ENCODE results near the gene GPSM1.
A peak's percentile ranks its signal among the peaks of the same experiment; 100 is the strongest.

The GPSM1 gene

GRCh38 chr9:136379891-136380290 lies 52.6 kb downstream of the GPSM1 start:
- no peak for DNase-seq

DNA sequence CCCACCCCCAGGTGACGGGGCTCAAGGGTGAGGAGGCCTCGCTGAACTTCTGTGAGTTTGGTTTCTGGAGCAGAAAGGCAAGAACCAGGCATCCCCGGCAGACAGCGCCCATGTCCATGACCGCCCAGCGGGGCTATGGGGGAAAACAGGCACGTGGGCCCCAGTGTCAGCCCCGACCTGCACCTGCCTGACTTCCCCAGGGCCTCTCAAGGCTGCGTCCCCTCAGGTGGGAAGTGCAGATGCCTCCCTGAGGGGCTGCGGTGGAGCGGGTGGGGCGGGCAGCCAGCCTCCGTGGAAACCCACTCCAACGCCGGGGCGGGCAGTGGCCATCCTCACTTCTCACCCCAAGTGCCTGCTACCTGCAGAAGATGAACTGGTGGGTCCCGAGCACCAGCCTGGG lies 53.0 kb downstream of the GPSM1 start:
- no peak for DNase-seq

DNA sequence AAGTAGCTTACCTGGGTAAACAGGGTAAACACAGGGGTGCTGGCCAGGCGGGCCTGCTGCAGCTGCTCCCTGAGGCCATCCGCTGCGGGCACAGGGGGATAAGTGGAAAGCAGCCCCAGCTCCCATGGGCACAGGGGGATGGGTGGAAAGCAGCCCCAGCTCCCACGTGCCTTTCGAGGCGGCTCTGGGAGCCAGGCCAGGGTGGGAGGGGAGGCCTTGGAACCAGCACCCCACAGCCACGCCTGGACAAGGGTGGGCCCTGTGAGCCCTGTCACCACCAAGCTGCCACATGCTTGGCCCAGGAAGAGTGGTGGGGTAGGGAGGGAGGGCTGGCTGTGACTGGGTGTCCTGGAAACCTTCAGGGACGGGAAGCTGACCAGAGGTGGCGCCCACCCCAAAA lies 54.0 kb downstream of the GPSM1 start:
- DNase-seq = no peak

GRCh38 chr9:136381966-136382513 lies 54.7 kb downstream of the GPSM1 start:
- DNase-seq = no peak

DNA sequence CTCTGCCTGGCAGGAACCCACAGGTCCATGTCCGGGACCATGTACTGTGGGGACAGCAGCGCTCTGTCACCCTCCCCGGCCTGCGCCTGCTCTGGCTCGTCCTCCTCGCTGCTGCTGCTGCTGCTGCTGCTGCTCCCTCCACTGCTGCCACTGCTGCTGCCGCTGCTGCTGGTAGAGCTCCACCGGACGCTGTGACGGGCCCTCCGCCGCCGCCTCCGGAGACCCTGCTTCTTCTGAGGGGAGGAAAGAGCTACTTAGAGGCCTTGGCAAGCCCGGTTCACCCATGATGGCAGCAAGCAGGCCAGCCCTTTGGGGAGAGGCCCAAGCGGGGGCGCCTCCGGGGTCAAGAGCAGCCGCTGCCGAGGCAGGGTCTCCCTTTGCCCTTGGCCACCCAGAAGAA lies 56.1 kb downstream of the GPSM1 start:
- DNase-seq = no peak

DNA sequence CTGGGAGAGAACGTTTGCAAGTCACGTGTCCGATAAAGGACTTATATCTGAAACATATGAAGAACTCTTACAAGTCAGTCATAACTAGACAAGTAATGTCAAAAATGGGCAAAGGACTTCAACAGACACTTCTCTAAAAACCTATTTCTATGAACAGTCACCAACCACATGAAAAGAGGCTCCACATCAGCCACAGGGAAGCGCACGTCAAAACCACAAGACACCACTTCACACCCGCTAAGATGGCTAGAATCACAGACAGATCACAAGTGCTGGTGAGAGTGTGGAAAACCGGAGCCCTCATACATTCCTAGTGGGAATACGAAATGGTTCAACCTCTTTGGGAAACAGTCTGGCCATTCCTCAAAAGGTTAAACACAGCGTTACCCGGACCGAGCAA lies 57.7 kb downstream of the GPSM1 start:
- DNase-seq = no peak

- DNase-seq = no peak
Observed at GRCh38 chr9:136386018-136386417, 58.7 kb downstream of the GPSM1 start.

- DNase-seq = no peak
Observed at GRCh38 chr9:136387217-136387616, 59.9 kb downstream of the GPSM1 start.

DNA sequence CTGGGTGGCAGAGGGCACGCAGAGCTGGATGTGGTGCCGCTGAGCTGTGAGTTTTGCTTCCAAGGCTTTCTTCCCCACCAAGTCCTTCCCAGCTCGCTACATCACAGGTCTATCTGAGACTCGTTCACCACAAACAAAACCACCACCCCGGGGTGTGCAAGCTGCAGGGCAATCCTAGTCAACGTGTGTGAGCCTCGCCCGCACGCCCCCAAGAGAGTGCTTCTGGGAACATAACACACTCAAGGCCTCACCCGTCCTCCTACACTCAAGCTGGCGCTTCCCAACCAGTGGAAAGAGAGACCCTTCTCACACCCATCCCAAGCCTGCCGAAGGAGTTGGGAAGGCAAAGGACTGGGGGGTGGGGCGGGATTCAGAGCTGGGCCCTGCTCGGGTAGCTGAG lies 62.1 kb downstream of the GPSM1 start:
- DNase-seq = no peak

DNA sequence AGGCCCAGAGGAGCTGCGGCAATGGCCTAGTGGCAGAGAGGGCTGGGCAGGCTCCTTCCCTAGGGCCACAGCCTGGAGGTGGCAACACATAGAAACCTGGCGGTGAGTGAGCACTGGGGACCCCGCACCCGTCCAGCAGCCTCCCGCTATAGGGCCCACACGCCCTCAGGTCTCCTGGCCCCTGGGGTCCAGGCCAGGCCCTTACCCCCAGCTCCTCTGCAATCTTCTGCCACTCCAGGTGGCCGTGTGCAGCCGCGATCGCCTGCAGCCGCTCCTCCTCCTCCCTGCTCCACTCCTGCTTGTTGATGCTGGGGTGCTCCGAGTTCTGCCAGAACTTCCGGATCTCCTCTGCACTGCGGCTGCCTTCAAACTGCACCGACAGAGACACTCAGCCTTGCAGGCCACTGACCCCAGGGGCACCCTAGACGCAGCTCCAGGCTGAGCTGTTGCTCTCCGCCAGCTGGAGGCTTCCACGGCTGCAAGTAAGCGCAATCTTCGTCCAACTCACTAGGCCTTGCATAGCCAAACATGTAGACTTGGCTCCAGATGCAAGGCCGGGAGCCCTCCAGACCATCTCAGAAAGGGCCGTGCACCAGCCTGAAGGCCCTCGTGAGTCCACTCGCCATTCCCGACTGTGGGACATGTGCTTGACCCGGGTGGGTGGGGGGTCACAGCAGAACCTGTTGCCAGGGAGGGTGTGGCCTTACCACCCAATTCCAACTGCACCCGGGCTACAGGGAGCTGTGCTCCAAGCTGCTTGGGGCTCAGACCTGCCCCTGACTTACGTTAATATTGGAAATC lies 64.6 kb downstream of the GPSM1 start:
- no peak for DNase-seq

GRCh38 chr9:136392538-136393449 lies 65.5 kb downstream of the GPSM1 start:
- DNase-seq = no peak

DNA sequence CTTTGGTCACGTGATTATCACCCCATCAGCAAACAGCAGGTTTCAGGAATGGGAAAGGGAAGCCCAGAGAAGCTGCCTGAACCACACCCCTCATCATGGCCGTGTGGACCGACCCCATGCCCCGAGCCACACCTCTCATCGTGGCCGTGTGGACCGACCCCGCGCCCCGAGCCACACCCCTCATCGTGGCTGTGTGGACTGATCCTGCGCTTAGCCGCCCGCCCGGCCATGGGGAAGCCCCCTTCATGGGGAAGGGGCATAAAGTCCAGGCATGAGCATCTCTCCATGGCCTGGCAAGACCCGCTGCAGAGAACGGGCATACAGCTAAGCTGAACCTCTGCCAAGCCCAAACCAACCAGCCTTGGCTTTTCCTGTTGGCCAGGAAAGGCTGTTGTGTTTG lies 66.2 kb downstream of the GPSM1 start:
- no peak for DNase-seq

DNA sequence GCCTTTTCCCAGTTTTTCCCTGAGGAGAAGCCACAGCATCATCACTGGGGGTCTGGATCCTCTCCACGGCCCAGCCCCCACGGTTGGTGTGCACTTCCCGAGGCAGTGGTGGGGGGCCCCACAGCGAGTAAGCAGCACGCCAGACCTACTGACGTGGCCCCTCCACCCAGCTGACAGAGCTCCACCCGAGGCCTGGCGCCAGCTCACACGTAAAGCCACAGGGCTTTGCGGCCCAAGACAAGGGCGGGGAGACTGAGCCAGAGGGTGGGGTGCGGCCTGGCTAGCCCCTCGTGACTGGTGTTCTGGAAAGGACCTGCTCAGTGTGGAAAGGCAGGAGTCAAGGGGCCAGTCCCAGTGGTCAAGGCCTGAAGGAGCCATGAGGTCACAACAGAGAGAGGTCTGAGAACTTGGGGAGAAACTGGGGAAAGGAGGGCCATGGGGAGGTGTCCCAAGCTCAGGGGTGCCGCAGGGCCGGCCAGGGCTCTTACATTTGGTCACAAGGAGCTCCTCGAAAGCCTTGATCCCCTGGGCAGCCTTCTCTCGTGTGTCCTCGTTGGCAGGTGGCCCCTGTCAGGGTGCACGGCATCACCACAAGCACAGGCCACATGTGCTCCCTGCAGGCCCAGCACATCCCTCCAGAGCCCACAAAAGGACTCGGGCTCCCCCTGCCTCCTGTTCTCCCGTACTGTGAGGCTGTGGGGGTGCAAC lies 67.1 kb downstream of the GPSM1 start:
- no peak for DNase-seq

- no peak for DNase-seq
Observed at GRCh38 chr9:136395020-136395340, 67.6 kb downstream of the GPSM1 start.

- DNase-seq = no peak
Observed at GRCh38 chr9:136395345-136396218, 68.2 kb downstream of the GPSM1 start.

DNA sequence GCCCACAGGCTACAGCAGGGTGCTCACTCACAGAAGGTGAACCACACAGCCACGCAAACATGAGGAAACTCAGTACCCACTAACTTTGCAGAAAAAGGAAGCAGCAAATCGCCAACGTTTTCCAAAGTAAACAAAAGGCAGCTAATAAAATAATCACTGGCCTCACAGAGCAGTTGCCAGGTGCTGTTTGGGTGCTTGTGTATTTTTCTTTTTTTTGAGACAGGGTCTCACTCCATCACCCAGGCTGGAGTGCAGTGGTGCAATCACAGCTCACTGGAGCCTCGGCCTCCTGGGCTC lies 68.8 kb downstream of the GPSM1 start:
- DNase-seq = no peak

GRCh38 chr9:136397643-136398042 lies 70.3 kb downstream of the GPSM1 start:
- DNase-seq = no peak

DNA sequence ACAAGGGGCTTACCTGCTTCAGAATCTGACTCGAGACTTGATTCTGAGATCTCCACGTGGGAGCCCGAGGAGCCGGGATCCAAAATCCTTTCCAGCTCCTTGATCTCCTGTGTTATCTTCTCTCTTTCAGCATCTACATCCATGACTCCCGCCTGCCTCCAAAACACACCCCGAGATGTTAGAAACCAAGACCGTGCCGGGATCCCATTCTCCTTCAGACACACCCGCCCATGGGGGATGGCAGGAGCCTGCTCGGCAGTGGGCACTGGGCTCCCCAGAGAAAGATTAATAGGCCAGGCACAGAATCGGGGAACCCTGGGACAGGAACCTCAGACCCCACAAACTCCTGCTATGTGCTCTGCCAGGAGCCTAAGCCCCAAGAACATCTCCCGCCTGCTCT lies 70.9 kb downstream of the GPSM1 start:
- no peak for DNase-seq

DNA sequence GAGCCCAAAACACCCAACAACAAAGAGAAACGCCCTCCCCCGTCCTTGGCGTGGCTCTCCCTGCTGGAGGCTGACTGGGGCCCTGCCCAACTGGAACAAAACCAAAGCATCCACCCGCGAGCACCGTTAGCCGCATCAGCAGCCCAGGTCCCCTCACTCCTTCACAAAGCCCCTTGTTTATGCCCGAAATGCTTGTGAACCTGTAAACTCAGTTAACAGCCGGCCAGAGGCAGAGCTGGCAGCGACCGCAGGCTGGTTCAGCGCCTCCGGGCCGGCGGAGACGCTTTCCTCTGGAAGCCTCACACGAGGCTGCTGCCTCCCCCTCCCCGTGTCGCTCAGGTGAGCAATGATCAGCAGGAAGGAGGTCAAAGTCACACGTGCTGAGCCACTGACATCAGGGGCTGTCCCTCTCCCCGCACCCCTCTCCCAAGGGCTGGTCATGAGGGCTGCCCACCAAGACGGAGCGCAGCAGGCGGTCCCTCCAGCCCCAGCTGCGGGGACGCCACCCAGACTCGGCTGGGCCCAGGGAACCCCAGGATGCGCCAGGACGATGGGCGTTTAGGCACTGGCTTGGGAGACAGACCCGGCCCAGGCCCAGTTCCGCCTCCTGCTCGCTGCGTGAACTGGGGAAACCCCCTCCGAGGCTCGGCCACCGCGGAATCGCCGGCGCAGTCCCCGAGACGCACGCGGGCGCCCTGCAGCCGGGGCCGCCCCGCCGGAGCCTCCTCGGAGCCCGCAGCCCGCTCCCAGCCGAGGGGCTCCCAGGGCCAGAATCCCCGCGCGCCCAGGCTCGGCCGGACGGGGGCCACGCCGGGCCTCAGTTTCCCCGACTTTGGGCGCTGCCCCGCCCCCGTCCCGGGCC lies 72.1 kb downstream of the GPSM1 start:
- DNase-seq = no peak

DNA sequence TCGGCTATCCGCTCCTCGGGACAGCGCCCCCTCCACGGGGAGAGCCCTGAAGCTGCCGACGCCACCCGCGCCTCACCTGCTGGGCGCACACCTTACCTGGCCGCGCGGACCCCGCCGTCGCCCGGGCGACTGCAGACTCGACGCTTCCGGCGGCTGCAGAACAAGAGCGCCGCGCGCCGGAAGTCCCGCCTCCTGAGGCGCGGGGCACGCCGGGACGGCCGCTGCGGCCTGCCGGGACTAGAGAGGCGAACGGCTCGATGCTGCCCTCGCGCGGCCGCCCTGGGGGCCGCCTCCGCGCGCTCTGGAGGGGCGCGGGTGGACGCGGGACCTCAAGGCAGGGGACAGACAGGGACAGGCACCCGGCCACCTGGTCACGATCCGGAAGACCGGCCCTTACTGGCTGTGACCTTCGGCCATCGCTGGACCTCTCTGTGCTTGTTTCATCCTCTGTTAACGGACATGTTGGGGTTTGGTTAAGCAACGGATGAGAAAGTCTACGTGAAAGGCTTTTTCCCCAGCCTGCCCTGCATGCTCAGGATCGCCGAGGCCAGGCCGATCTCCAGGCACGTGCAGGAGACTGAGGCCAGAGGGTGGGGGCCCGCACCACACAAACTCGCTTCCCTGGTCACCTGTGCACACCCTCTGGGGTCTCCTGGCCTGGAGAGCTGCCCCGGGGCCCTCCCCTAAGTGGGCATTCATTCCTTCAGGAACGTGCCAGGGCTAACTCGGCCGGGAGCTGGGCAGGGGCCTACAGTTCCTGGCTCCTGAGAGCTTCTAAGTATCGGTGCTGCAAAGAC lies 72.9 kb downstream of the GPSM1 start, which contains the start of gene SNAPC4:
SNAPC4 (minus strand) TSS at position 133 of the 797 bp plus-strand sequence. CDS start 1,742 bp downstream, outside the sequence.
- DNase-seq = peak; percentile 79
